ENCODE data around the gene CPB1.

Gene CPB1

DNA sequence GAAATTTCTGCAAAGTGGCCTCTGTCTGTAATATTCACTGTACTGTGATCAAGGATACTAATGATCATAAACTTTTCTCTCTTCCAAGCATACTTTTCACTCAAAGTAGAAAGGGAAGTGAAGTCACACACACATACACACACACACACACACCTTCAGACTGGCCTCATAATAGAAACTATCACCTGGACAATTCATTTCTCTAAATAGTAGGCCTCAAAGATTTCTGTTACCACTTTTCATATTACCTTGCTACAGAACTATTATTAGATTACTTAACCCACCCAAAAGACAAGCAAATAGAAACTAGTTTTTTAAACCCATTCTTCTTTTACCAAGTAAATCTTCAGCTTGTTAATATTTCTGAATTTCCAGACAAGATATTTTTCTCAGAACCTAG lies 12.2 kb downstream of the CPB1 start:
- Histone ChIP-seq H3K27ac (ENCODE audit: low read length) (no peak overlapping the region), H3K4me3 (ENCODE audit: low read length) (no peak overlapping the region), H3K9ac (ENCODE audit: low read depth, low read length) (no peak overlapping the region), H3K9me3 (ENCODE audit: insufficient read depth, low read depth, low read length) (no peaks in the 10 kb centered on the region), H3K4me1 (ENCODE audit: insufficient read depth, low read length) (no peaks in the 10 kb centered on the region), H3K27me3 (ENCODE audit: insufficient read depth, low read length) (no peaks in the 10 kb centered on the region), H3K36me3 (ENCODE audit: insufficient read depth, low read depth, low read length) (no peaks in the 10 kb centered on the region)

- Histone ChIP-seq H3K27ac (ENCODE audit: low read length) (no peak overlapping the region), H3K9ac (ENCODE audit: low read depth, low read length) (no peak overlapping the region), H3K27me3 (ENCODE audit: insufficient read depth, low read length) (no peaks in the 10 kb centered on the region), H3K4me3 (ENCODE audit: low read length) (no peak overlapping the region), H3K9me3 (ENCODE audit: insufficient read depth, low read depth, low read length) (no peaks in the 10 kb centered on the region), H3K36me3 (ENCODE audit: insufficient read depth, low read depth, low read length) (no peaks in the 10 kb centered on the region), H3K4me1 (ENCODE audit: insufficient read depth, low read length) (no peaks in the 10 kb centered on the region)
Observed at GRCh38 chr3:148840451-148840850, 12.8 kb downstream of the CPB1 start.

DNA sequence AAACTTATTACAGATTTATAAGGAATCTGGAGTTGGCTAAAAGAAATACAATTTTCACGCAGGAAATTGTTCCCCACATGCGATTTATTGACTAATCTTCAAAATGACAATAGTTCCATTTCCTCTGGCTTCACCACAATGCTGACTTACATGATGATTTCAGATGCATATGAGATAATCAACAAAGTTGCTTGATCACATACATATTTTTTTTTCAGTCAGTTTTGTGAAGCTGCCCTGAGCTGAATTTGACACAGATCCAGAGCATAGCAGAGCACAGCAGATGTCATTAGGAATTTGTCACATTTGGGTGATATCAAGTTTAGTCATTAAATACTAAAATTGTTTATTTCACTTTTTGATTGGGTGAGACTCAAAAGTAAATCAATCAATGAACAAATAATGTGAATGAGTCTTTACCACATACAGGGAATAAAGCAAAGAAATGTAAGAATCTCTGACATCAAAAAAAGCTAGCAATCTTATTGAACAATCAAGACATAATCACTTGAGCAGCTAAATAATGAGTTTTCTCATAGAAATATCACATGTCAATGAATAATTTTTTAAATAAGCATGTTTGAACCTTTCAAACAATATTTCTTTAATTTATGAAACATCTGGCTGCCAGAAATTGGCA lies 18.3 kb downstream of the CPB1 start:
- no peak overlapping the region for H3K9ac ChIP-seq (ENCODE audit: low read depth, low read length)
- H3K9me3 ChIP-seq (ENCODE audit: insufficient read depth, low read depth, low read length) = no peaks in the 10 kb centered on the region
- no peaks in the 10 kb centered on the region for H3K4me1 ChIP-seq (ENCODE audit: insufficient read depth, low read length)
- H3K27ac ChIP-seq (ENCODE audit: low read length) = no peak overlapping the region
- H3K27me3 ChIP-seq (ENCODE audit: insufficient read depth, low read length) = no peaks in the 10 kb centered on the region
- no peaks in the 10 kb centered on the region for H3K36me3 ChIP-seq (ENCODE audit: insufficient read depth, low read depth, low read length)
- no peak overlapping the region for H3K4me3 ChIP-seq (ENCODE audit: low read length)

GRCh38 chr3:148847351-148847750 lies 19.7 kb downstream of the CPB1 start:
- H3K27ac ChIP-seq (ENCODE audit: low read length) = no peak overlapping the region
- no peaks in the 10 kb centered on the region for H3K9me3 ChIP-seq (ENCODE audit: insufficient read depth, low read depth, low read length)
- no peaks in the 10 kb centered on the region for H3K4me1 ChIP-seq (ENCODE audit: insufficient read depth, low read length)

GRCh38 chr3:148848410-148848809 lies 20.8 kb downstream of the CPB1 start:
- Histone ChIP-seq H3K9me3 (ENCODE audit: insufficient read depth, low read depth, low read length) (no peaks in the 10 kb centered on the region), H3K9ac (ENCODE audit: low read depth, low read length) (no peak overlapping the region), H3K4me3 (ENCODE audit: low read length) (no peak overlapping the region), H3K4me1 (ENCODE audit: insufficient read depth, low read length) (no peaks in the 10 kb centered on the region), H3K27me3 (ENCODE audit: insufficient read depth, low read length) (no peaks in the 10 kb centered on the region), H3K36me3 (ENCODE audit: insufficient read depth, low read depth, low read length) (no peaks in the 10 kb centered on the region), H3K27ac (ENCODE audit: low read length) (no peak overlapping the region)

More at GRCh38 chr3:148847351-148847750, 19.7 kb downstream of the CPB1 start:
- no peak overlapping the region for H3K9ac ChIP-seq (ENCODE audit: low read depth, low read length)
- H3K27me3 ChIP-seq (ENCODE audit: insufficient read depth, low read length) = no peaks in the 10 kb centered on the region
- H3K4me3 ChIP-seq (ENCODE audit: low read length) = no peak overlapping the region
- H3K36me3 ChIP-seq (ENCODE audit: insufficient read depth, low read depth, low read length) = no peaks in the 10 kb centered on the region

DNA sequence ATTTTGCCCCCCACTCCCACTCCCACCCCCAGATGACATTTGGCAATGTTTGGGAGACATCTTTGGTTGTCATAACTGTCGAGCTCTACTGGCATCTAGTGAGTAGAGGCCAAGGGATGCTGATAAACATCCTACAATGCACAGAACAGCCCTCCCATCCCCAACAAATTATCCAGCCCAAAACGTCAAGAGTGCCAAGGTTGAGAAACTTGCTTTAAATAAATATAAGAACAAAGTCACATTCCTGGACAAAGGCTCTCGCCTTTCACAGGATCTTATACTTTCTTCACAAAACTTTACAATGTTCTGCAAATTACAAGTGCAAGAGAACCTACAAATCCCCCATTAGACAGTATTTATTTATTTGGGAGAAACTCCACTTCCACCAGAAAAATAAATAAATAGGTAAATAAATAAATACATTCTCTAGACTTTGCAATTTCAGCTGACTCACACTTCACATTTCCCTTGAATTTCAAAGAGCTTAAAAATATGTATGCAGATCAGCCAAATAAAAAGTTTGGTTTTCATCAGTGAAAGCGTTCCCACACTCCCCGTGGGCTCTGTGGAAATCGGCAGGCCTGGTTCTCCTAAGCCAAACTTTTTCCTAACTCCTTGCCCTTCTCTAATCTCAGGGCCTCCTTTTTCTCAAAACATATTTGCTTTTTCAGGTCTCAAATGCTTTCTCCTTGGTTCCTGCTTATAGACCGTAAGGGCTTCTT lies 24.8 kb downstream of the CPB1 start:
- Histone ChIP-seq H3K9me3 (ENCODE audit: insufficient read depth, low read depth, low read length) (no peaks in the 10 kb centered on the region), H3K27me3 (ENCODE audit: insufficient read depth, low read length) (no peaks in the 10 kb centered on the region), H3K36me3 (ENCODE audit: insufficient read depth, low read depth, low read length) (no peaks in the 10 kb centered on the region), H3K4me3 (ENCODE audit: low read length) (no peak overlapping the region), H3K27ac (ENCODE audit: low read length) (no peak overlapping the region), H3K9ac (ENCODE audit: low read depth, low read length) (no peak overlapping the region), H3K4me1 (ENCODE audit: insufficient read depth, low read length) (no peaks in the 10 kb centered on the region)

GRCh38 chr3:148853076-148853475 lies 25.5 kb downstream of the CPB1 start:
- no peak overlapping the region for H3K27ac ChIP-seq (ENCODE audit: low read length)
- no peaks in the 10 kb centered on the region for H3K36me3 ChIP-seq (ENCODE audit: insufficient read depth, low read depth, low read length)
- H3K9me3 ChIP-seq (ENCODE audit: insufficient read depth, low read depth, low read length) = no peaks in the 10 kb centered on the region
- H3K4me3 ChIP-seq (ENCODE audit: low read length) = no peak overlapping the region
- no peak overlapping the region for H3K9ac ChIP-seq (ENCODE audit: low read depth, low read length)
- H3K27me3 ChIP-seq (ENCODE audit: insufficient read depth, low read length) = no peaks in the 10 kb centered on the region
- H3K4me1 ChIP-seq (ENCODE audit: insufficient read depth, low read length) = no peaks in the 10 kb centered on the region

DNA sequence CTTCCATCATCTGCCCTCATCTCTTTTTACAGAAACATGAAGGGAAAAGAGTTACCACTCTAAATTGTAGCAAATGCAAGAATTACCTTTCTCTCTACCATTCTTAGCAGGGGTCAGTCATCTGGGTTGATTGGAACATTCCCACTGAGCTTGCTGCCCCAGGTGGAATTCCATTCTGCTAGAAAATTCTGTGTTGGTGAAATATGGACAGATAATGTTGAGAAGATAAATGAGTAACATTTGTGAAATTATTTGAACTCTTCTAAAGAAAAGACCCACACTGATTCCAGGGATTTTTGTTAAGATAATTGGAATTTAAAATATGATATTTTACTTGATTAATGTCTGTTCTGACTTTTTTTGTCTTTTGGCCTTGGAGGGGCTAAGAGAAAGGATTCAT lies 26.4 kb downstream of the CPB1 start:
- Histone ChIP-seq H3K4me1 (ENCODE audit: insufficient read depth, low read length) (no peaks in the 10 kb centered on the region), H3K36me3 (ENCODE audit: insufficient read depth, low read depth, low read length) (no peaks in the 10 kb centered on the region), H3K27ac (ENCODE audit: low read length) (no peak overlapping the region), H3K27me3 (ENCODE audit: insufficient read depth, low read length) (no peaks in the 10 kb centered on the region), H3K9me3 (ENCODE audit: insufficient read depth, low read depth, low read length) (no peaks in the 10 kb centered on the region), H3K9ac (ENCODE audit: low read depth, low read length) (no peak overlapping the region), H3K4me3 (ENCODE audit: low read length) (no peak overlapping the region)

DNA sequence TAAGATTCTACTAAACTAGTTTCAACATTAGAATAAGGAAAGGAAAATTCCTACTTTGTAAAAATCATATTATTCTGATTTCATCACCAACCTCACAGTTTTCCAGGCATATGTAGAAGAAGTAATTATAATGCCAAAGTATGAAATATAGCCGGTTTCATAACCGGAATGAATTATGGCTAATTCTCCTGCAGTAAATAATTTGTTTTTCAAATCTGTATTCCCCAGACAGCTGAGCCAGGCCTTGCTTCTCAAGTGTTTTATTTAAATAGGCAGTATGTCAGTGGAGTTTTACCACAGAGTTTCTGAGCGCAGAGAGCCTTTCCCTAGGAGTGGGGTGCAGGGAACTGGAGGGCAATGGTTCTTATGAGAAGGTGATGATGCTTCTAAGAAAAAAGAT lies 28.8 kb downstream of the CPB1 start:
- H3K9ac ChIP-seq (ENCODE audit: low read depth, low read length) = no peak overlapping the region
- H3K9me3 ChIP-seq (ENCODE audit: insufficient read depth, low read depth, low read length) = no peaks in the 10 kb centered on the region
- H3K4me1 ChIP-seq (ENCODE audit: insufficient read depth, low read length) = no peaks in the 10 kb centered on the region
- H3K36me3 ChIP-seq (ENCODE audit: insufficient read depth, low read depth, low read length) = no peaks in the 10 kb centered on the region
- H3K4me3 ChIP-seq (ENCODE audit: low read length) = no peak overlapping the region
- H3K27ac ChIP-seq (ENCODE audit: low read length) = no peak overlapping the region
- no peaks in the 10 kb centered on the region for H3K27me3 ChIP-seq (ENCODE audit: insufficient read depth, low read length)

DNA sequence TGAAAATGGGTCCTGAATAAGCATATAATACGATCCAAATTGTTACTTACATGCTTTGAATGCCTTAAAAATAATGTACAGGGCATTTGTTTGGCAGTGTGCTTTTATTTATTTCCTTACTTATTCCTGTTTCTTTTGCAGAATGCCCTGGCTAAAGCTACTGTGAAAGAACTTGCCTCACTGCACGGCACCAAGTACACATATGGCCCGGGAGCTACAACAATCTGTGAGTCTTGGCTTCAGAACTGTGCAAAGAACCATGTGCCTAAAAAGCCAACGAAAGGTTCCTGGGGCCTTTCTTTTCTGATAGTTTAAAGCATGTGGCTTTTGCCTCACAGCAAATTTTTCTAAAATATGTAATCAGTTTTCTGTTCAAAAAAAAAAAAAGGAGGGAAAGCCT lies 29.7 kb downstream of the CPB1 start:
- no peaks in the 10 kb centered on the region for H3K27me3 ChIP-seq (ENCODE audit: insufficient read depth, low read length)
- H3K36me3 ChIP-seq (ENCODE audit: insufficient read depth, low read depth, low read length) = no peaks in the 10 kb centered on the region
- H3K27ac ChIP-seq (ENCODE audit: low read length) = no peak overlapping the region
- H3K9ac ChIP-seq (ENCODE audit: low read depth, low read length) = no peak overlapping the region
- H3K4me3 ChIP-seq (ENCODE audit: low read length) = no peak overlapping the region
- H3K4me1 ChIP-seq (ENCODE audit: insufficient read depth, low read length) = no peaks in the 10 kb centered on the region
- no peaks in the 10 kb centered on the region for H3K9me3 ChIP-seq (ENCODE audit: insufficient read depth, low read depth, low read length)

- H3K9me3 ChIP-seq (ENCODE audit: insufficient read depth, low read depth, low read length) = no peaks in the 10 kb centered on the region
- H3K9ac ChIP-seq (ENCODE audit: low read depth, low read length) = no peak overlapping the region
- no peaks in the 10 kb centered on the region for H3K27me3 ChIP-seq (ENCODE audit: insufficient read depth, low read length)
- H3K27ac ChIP-seq (ENCODE audit: low read length) = no peak overlapping the region
- H3K4me1 ChIP-seq (ENCODE audit: insufficient read depth, low read length) = no peaks in the 10 kb centered on the region
- no peak overlapping the region for H3K4me3 ChIP-seq (ENCODE audit: low read length)
- no peaks in the 10 kb centered on the region for H3K36me3 ChIP-seq (ENCODE audit: insufficient read depth, low read depth, low read length)
Observed at GRCh38 chr3:148861277-148861869, 33.8 kb downstream of the CPB1 start.

DNA sequence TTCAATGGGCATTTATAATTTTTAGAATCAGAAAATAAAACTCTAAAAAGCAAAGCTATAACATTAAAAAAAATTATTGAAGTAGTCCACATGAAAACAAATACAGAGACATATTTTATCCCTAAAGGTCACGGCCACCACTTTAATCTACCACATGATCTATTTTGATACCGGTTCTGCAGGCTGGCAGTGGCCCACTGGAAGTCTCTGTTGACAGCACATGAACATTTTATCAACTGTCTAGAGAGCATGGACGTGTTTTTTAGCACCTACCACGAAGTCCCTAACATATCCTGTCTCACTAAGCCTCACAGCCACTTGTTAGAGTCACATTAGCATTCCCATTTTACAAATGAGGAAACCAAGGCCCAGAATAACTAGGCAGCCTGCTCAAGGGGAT lies 35.7 kb downstream of the CPB1 start:
- Histone ChIP-seq H3K4me3 (ENCODE audit: low read length) (no peak overlapping the region), H3K9me3 (ENCODE audit: insufficient read depth, low read depth, low read length) (no peaks in the 10 kb centered on the region)

More for the DNA sequence above, 35.7 kb downstream of the CPB1 start:
- Histone ChIP-seq H3K9ac (ENCODE audit: low read depth, low read length) (no peak overlapping the region), H3K27me3 (ENCODE audit: insufficient read depth, low read length) (no peaks in the 10 kb centered on the region), H3K4me1 (ENCODE audit: insufficient read depth, low read length) (no peaks in the 10 kb centered on the region), H3K36me3 (ENCODE audit: insufficient read depth, low read depth, low read length) (no peaks in the 10 kb centered on the region), H3K27ac (ENCODE audit: low read length) (no peak overlapping the region)
